HK-2 (cell line): ENCODE measurements around the gene INSIG2.

Source experiments
- DNase-seq: peaks from one replicate; pipeline ENCODE4 v3.0.0-alpha.2; 2018; ENCODE audit not compliant: unreplicated experiment

The INSIG2 gene

DNA sequence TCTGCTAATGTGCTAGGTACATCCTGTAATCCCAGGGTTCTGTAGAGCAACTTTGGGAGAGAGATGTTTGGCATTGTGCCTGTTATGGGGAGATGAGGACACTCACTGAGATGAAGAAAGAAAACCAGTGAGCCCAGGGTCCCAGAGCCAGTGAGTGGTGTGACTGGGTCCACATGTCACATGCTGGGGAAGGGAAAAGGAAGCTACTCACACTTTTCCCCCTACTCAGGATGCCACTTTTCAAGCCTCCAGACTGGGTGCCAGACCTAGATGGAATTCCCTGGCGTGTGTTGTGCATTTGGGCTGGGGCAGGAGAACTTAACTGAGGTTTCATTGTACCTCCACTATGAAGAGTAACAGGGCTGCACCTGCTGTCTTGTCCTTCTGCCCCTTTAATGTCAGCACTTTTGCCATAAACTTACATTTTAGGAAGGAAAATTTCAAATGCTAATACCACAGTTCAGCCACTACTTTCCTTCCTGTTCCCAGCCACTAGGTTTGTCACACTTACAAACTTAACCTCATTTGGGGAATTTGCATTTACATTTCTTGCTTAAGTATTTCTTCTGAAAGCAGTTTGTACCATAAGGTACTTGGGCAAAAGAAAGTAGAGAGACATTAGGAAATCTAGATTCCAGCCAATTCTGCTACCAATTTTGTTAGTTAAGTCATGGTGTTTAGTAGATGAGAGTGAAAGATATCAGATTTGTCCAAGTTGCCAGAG is 10.2 kb downstream of the INSIG2 start:
- no peak for DNase-seq

DNA sequence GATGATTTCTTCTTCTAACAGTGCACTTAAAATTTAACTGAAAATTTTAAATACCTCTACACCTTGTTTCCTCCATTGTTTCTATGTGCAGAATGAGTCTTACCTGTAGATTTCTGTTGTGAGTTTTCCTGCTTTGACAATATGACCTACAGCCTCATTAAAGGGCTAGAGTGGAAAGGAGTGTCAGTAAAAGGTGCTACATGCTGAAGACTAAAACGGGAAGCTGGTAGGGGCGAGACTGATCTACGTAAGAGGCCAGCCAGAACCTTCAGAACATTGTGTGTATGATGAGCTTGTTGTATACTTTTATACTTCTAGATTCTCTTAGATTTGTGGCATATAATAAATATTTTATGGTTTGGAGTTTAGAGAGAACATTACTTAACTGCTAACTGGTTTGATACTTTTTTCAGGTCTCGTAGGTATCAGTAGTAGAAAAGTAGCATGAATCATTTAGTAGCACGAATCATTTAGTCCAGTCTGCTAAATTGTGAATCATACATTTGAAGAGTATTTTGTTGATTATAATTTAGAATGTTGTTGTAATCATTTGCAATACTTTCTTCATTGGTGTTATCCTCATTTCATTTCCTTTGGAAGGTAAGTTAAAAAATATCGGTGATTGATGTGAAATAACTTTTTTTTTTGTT is 14.3 kb downstream of the INSIG2 start:
- no peak for DNase-seq

DNA sequence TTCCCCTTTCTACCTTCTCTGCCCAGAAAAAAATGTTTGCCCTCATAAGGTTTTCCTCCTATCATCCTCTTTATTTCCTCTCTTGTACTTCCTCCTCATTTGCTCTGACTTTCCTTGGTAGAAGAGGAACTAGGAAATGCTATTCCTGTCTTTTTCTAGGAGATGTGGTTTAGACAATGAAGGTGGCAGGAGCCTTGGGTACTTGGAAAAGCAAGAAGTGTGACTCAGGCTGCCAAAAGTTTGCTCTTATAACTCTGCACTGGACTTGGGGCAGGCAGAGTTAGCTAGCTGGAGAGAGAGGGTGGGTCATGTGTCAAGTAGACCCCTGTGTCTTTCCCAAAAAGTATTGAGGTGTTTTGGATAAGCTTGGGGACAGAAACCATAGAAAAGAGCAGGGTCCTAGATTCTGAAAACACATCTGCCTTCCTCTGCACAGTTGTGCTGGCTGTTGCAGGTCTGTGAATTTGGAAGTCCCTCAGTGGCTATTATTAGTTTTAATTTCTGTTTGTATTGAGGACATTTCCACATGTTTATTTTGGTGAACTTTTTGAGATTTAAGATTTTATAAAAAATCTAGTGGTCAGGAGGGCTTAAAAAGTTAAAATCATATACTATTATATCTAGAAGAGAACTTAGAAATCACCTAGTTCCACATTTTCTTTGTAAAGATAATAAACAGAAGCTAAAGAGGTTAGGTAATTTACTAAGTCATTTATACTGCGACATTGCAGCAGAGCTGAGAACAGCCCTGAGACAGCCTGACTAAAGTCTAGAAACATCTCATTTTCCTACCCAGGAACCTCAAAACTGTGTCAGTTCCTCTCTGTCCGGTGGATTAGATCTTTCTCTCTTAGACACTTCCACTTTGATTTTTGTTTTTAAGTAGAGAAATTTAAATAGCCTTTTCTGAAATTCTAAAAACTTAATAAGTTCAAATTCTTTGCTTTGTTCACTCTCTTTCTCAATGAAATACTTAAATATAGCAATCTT is 16.0 kb downstream of the INSIG2 start:
- no peak for DNase-seq

DNA sequence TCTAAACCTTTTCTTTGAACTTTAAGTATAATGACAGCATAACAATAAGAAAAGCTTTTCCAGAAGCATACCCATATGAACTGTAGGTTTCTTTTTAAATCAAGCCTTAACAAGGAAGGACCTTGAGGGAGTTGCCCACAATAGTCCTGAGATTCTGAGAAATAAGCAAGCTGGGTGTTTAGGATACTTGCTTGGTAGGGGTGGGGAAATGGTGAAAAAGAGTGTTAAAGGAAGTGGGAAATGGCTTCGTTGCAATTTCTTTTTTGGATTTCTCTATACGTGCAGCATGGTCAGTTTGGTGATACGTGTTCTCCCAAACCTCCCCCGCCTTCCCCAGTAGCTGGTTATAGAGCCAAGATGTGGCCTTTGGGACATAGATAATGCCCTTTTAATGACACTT is 17.2 kb downstream of the INSIG2 start:
- DNase-seq: no peak

DNA sequence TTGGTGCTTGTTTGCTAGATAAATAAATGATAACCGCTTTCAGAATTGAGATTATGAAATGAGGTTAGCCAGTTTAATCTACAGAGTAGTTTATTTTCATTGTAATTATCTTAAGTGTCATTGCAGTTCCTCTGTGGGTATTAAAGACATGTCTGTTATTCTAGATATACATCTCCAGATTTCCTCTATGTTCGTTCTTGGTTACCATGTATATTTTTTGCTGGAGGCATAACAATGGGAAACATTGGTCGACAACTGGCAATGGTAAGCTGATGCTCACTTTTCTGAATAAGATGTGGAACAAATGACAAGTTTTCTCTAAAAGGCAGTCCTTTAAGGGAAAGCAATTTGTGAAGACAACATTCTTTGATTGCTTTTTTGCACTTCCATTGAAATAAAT is 18.7 kb downstream of the INSIG2 start:
- DNase-seq: no peak

DNA sequence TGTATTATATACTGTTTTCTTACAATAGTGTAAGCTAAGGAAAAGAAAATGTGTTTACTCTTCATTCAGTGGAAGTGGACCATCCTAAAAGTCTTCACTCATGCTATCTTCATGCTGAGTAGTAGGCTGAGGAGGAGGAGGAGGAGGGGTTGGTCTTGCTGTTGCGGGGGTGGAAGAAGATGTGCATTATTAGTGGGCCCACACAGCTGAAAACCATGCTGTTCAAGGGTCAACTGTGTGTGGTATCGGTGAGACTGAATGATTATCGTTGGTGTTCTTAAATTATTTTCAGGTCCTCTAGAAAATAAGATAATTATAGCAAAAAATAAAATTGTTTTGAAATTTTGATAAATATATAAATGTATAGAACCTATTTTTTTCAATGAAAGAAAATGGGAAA is 22.0 kb downstream of the INSIG2 start:
- no peak for DNase-seq

DNA sequence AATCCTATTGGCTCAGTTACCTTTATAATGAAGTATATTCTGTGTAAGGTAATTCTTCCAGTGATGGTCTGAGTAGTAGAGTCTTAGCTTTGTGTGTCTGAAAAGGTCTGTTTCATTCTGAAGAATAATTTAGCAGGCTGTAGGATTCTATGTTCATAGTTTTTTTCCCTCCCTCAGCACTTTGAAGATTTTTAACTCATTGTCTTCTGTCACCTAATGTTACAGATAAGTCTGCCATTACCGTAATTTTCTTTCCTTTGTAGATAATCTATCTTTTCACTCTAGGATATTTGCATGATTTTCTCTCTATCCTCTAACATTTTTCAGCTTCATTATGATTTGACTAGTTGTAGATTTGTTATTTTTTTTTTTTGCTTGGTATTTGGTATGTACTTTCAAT is 22.7 kb downstream of the INSIG2 start:
- no peak for DNase-seq

DNA sequence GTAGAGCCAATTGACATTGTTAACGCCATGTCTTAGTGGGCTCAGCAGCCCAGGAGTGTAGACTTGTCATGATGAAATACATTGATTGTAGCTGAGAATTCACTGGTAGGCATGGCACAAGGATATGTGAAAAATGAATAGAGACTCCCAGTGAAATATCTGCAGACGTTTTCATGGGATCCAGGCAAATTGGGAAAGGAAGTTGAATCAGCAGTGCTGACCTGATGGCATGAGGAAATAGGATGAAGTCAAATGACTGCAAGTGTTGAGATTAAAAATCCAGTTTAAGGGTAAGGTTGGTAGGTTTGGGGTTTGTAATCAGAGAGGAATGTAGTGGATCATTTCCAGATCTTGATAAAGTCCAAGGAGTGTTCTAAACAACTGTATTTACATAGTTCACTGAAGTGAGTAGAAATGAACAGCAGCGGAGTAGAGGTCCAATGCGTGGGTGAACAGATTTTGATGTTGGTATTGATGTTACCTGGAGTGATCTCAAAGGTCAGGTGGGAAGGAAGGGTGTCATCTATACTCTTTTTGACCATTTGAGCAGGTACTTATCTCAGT is 24.6 kb downstream of the INSIG2 start:
- no peak for DNase-seq

DNA sequence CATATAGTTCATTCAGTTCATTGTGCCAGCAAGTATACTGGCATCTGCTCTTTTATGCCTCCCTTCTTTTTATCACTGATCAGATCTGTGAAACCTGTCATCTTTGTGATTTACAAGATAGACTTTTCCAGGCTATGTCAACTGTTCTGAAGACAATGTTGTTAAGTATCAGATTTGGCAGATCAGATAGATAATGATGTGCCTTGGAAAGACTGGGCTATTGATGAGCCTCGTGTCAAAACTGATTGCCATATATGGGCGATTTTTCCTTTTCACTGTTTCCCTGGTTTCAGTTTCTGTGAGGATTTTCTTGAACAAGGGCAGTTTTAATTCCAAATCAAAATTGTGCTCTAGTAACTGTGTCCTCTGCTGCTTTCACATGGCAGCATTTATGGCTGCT is 26.6 kb downstream of the INSIG2 start:
- no peak for DNase-seq

DNA sequence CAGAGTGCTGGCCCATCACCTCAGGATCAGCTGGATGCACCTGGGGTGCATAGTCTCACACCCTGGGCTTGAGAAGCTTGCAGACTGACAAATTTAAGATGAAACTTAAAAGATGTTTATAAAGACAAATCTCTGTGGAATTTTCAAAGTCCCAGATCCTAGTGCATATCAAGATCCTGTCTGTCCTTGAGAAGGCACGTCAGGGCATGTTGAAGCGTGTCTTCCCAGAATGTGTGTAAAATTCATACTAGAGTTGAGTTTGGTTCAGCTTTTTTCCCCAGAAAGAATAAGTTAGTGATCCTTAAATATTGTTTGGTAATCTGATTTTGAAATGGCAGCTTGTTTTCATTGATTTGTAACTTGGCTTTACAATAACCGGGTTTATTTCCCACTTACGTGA is 27.5 kb downstream of the INSIG2 start:
- no peak for DNase-seq

DNA sequence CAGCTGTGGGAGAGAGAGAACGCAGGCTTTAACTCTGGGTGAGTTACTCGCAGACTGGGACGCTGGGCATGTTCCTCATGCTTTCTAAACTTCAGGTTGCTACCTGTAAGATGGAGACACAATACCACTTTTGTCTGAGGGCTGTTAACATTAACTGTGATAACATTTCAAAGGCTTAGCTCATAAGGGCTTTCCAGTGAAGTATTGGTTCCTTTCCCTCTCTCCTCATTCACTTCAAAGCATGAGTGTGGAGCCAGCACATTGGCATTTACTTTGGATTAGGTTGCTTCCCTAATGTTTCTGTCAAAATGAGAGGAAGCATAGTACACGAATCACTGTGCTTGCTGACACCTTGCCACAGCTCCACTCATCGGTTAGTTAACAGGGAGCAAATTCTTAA is 30.2 kb downstream of the INSIG2 start:
- no peak for DNase-seq

DNA sequence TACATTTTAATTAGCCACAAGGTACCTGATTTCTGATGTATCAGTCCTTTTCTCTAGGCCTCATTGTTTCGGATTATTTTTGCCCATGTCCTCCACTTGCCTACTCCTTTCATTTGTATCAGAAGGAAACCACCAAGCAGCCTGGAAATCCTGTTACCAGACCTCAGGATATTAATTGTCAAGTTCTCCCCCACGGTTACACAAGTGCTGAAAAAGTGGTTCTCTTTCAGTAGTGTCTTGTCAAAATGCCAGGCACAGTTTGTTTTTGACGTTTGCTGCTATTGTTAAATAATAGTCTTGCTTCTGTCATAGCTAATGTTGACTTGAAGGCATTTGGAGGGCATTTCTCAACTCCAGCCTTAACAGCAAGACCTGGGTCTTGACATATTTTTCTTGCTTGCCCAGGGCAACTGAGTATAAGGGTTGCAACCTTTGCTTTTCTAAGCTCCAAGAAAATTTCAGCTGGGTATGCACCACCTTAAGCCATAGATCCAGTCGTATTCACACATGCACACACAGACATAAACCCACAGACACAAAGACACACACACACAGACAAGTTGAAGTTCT is 31.0 kb downstream of the INSIG2 start:
- no peak for DNase-seq

DNA sequence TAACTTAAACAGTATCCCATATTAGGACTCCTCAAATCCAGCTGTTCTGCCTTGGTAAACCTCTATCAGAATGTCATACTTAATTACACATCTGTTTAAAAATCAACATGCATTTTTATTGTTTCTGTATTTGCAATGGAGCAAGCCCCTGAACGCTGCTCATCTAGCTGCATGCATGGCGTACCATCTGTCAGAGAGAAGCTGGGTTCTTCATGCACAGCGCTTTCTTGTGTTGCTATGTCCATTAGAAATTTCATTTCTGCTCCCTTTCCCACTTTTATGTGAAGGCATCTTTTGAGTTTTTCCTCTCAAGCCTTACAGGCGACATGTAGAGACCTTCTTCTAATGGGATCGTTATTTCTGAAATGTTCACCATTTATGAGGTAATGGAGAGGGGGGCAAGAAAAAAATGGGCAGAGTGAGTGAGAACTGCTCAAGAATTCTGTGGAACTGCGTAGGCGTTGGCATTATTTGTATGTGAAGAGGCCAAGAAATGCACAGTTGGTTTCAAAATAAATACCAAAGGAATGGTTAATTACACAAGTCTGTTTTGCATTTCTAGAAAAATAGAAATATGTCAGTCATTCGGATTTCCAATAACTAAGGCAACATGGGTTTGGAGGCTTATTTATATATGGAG is 31.6 kb downstream of the INSIG2 start:
- DNase-seq: no peak

DNA sequence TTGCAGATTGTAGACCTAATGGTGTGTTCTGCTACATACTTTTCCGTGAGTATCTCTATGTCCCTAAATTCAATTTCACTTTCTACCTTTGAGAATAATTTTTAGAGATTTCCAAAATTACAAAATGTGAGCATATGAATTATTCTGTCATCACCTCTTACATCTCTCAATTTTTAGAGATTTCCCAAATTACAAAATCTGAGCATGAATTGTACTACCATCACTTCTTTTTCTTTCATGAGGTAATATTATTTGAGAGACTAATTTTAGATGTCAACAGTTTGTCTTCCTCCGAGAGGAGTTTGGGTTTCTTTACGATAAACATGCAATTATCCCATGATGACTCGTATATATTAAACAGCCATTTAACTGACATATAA is 32.1 kb downstream of the INSIG2 start:
- DNase-seq: no peak

DNA sequence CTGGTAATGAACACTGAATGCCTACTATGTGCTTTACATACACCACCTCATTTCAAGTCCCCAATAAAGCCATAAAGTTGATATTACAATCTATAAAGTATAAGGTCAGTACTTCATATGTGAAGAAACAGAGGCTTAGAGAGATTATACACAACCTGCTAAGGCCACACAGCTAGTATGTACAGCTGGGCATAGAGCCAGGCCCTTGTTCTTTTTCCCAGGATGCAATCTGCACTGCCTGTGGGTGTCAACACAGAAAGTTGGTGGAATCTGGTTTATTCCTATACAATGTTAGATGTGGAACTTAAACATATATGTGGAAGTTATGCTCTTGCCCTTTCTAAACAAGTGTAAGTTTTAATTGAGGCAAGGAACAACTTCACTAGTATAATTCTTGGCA is 32.8 kb downstream of the INSIG2 start:
- DNase-seq: no peak

DNA sequence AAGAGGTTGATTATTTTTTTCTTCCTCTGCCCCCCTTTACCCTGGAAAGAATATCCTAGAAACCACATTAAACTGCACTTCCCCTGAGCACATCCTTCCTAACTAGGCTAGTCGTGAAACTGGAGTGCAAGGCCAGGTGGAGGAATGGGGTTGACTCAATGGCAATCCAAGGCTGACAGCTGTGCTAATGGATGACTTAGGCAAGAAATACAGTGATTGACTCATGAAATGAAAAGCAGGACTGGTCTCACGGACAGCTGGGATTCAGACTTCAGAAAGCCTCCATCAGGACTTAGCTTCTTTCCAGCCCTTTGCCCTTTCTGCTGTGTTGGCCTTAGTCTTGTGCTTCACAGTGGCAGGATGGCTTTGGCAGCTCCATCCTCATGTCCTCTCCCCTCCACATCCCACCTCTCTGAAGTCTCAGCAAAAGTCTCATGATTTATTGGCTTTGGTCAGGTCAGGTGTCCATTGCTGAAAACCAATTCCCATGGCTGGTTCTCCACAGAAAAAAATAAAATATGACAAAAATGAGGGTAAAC is 33.8 kb downstream of the INSIG2 start:
- no peak for DNase-seq

DNA sequence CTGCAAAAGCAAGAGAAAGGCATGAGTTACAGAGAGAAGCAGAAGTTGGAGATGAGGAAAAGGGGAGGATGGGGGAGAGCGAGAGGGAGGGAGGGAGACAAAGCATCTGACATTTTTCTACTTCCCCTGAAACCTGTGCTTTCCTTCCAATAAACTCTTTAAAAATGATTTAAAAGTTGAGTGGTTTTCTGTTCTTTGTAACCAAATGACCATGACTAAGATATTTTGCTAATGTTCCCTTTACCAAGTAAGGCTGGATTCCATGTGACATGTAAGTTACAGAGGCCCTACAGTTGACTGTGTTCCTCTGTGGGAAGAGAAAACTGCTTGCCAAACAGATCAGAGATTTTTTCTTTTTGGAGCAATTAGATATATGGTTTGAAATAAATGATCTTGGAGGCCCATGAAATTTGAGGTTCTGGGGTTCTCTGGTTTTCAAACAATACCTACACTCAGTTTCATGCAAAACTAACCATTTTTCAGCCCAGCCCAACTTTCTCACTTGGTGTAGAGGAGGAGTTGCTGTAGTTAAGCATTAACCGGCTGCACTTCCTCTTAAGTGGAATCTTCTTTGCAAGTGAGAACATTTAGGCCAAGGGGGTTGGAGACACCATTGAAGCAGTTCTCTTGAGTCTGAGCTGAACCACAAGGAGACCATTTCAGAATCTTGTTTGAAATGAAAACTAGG is 34.5 kb downstream of the INSIG2 start:
- DNase-seq: no peak

DNA sequence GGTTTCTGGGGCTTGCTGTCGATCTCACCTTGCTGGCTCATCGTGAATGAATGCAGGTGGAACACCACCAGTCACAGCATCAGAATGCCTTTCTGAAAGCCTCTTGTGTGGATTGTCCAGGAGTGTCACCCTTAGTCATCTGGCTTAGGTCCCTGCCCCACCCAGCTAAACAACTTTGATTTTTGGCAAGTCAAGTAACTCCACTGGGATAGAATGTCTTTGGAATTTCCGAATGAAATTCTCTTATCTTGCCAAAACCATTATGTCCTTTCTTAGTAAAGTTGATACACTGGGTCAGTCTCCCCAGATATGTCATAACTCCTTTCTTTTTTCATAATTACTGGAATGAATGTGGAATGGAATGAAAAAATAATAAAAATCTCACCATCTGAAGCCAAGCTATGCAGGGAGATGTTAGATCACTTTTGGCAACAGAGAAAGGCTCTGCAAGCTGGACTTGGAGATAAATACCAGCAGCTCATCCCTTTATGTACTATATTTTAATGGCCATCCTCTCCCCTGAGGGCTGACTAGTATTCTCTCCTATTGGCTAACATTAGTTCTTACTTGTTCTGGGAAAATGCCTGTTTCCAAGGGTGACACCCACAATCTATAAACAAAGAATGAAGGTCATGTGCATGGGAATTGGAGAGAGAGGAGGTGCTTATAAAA is 35.4 kb downstream of the INSIG2 start:
- DNase-seq: no peak

DNA sequence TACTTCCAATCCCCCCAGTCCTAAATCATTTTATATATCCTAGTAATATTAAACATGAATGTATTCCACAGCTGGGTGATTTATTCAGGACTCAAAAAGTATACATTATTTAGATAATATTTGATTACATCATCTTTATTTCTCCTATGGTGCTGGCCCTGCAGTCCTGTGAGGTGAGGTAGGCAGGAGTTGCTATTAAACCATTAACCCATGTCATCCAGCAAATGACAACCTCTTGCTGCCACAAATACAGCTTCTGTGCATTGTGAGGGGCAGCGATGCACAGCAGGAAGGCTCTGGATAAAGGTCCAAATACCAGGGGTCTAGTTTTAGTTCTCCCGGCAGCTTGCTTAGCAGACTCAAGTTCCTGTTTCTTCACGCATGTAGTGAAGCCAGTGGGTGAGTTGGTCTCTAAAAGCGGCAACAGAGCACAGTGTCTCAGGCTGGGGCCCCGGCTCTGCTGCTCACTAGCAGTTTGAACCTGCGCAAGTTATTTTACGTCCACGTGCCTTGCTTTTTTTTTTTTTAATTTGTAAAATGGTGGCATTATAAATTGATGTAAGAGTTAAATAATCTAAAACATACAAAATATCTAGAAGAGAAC is 36.1 kb downstream of the INSIG2 start:
- DNase-seq: no peak

DNA sequence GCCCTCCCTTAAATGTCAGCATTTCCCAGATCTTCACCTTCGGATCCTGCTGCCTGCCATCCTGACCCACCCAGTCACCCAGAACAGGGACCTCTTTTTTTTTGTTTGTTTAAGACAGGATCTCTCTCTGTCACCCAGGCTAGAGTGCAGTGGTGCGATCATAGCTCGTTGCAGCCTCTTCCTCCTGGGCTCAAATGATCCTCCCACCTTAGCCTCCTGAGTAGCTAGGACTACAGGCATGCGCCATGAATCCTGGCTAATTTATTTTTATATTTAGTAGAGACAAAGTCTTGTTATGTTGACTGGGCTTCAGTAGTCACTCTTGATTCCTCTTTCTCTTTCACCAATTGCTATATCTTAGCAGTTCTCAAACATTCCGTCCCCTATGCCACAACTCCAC is 39.0 kb downstream of the INSIG2 start:
- no peak for DNase-seq
